Kidney tubule cell (primary cell): Measurements from ENCODE around the gene PDGFA.

Experiments
- DNase-seq: peaks from one replicate; pipeline ENCODE4 v3.0.0-alpha.2; 2018; ENCODE audit warnings: low spot score

PDGFA gene

DNA sequence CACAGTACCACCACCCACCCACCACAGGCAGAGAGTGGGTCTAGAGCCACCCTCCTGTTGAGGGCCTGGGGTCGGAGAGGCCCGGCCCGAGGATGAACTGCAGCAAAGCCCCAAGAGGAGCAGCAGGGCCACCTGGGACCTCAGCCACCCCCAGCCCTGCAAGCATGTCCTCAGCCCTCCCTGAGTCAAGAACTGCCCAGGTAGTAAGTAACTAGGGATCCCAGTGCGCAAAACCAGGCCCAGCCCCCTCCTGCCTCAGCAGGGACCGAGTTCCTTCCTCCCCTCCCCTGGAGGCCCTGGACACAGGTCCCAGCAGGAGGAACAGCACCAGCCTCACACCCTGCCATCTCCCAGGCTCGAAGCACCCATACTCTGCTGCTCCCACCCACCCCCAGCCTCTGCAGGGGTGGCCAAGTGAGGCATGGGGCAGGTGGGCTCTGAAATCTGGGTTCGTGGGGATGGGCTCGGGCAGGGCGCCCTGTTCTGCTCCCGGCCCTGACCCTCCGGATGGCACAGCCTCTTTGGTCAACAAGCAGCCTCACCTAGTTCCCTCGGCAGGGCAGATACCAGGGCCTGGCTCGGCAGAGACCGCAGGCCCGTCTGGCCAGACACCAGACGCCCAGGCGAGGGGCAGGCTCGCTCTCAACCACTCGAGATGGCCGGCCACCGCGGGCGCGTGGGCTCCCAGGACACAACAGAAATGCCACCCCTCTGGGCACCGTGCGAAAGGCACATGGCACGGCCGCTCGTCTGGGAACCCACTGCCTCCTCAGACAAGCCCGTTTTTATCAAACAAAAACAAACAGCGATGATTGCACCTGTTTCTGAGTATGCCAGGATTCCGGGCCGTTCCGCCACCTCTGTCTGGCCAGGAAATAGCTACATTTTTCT, 15.2 kb downstream of the PDGFA start:
- DNase-seq: peak; percentile 24

- DNase-seq: peak; percentile 98
These were observed 16.0 kb downstream of the PDGFA start for GRCh38 chr7:503575-504111.

DNA sequence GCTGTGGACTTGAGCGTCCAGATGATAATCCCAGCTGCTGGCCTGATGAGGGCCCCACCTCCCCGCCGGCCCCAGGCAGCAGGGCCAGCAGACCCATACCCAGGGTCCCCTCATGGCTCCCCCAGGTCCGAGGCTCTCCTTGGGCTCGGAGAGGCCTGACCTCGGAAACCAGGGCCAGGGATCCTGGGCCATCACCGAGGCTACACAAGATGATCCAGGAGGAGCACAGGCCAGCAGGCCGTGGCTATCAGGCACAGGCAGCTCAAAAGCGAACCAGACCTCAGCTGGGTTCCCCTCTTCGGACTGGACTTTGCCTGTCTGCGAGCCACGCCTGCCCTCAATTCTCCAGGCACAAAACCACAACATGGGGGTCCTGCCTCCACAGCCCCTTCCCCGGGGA, 17.4 kb downstream of the PDGFA start:
- DNase-seq: no peak

DNA sequence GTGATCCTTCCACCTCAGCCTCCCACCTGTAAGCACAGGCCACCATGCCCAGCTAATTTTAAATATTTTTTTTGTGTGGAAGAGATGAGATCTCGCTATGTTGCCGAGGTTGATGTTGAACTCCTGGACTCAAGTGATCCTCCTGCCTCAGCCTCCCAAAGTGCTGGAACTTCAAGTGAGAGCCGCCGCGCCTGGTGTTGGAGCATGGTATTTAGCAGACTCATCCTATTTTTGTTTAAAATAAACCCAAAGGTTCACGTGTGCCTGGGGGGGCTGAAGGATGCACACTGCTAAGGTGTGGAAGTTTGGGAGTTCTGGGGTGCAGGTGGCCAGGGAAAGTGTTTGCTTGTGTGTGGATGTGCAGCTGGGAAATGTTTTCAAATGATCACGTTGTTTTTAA, 18.1 kb downstream of the PDGFA start:
- DNase-seq: no peak

GRCh38 chr7:500521-501420, 18.9 kb downstream of the PDGFA start:
- DNase-seq: no peak

DNA sequence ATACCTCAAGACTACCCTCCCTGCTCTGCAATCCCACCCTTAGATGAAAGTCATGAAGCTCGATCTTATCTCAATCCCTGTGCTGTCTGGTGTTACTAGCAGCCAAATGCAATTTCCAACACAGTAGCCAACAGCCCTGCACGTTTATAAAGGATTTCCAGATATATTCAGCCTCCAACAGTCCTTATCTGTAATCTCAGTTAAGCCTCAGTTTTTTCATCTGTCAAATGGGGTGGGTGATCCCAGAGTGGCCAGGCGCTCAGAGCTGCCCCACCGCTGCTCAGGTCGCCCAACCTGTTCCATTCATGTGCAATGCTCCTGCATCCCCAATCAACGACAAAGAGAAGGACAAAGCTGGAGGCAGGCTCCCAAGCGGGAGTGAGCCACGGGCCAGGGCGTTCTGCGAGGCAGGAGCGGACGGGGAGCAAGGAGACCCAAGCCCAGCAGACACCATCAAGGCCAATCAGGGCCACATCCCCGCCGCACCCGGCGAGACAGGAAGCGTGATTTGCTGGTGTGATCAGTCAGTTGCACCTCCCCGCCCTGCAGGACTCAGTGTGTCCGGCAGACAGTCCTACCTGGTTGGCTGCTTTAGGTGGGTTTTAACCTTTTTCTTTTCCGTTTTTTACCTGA, 19.7 kb downstream of the PDGFA start:
- no peak for DNase-seq

DNA sequence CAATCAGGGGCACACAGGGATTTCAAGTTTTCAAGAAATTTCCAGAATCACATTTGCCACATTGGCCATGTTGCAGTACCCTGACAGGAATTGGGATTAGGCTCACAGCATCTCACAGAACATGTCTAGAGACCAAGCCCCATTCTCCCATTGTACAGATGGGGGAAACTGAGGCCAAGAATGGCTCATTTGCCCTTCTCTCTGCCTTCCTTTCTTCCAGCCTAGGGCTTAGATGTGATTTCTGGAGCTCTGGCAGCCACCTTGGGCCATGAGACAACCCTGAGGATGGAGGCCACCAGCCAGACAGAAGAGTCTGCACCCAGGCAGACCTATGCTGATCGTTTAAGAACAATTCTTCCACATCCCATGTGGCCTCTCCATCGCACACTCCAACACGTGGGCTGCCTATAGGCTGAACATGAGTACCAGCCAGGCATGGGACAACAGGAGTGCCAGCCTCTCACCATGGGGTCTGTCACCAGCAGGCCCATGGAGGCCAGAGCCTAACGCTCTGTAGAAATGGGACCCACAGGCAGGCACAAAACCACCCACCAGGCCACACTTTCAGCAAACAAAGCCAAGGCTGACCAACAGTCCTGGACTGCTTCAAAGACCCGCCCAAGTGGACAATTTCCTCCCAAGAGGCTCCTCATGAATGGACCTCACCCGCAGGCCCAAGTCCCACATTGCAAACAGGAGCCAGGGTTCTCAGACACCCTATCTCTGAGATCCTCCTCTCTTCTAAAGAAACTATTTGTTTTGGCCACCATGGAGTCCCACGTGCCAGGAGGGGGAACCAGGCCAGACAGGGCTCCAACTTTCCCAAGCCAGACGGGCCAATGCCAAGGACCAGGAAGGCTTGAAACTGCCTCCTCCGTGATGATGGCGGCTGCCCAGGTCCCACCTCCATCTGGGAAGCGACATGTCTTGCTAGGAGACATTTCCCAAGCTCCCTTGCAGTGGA, 20.7 kb downstream of the PDGFA start:
- no peak for DNase-seq

- no peak for DNase-seq
These were observed 21.5 kb downstream of the PDGFA start for GRCh38 chr7:497946-498655.

GRCh38 chr7:497346-497745, 22.3 kb downstream of the PDGFA start:
- no peak for DNase-seq

DNA sequence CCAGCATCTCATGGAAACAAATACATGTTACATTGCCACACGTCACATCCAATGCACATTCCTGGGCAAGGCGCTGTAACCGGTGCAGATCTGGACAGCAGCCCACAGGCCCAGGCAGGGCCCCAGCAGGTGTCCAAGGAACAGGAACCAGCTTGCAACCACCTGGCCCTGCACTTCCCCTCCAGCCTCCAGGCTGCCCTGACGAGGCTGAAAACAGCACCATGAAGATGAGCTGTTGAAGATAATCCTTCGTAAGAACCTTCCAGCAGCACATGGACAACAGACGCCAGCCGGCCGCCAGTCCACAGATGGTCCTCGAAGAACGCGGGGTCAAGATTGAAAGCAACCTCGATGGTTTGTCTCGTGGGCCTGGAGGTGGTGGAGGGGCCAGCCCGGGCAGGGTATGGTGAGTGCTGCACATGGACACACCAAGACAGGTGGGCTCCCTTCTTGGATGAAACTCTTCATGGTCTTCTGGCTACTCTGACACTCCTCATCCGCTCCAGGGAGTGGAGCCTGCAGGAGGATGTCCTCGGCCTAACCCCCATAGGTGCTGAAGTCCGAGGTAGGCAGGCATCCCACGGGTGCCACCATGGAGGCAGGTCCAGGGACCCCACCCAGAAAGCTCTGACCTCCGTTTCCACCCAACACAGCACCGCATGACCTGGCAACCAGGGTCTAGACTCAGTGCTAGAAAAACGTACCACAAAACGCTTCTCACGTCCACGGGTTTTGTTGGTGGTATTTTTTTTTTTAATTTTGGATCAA, 22.9 kb downstream of the PDGFA start:
- no peak for DNase-seq

DNA sequence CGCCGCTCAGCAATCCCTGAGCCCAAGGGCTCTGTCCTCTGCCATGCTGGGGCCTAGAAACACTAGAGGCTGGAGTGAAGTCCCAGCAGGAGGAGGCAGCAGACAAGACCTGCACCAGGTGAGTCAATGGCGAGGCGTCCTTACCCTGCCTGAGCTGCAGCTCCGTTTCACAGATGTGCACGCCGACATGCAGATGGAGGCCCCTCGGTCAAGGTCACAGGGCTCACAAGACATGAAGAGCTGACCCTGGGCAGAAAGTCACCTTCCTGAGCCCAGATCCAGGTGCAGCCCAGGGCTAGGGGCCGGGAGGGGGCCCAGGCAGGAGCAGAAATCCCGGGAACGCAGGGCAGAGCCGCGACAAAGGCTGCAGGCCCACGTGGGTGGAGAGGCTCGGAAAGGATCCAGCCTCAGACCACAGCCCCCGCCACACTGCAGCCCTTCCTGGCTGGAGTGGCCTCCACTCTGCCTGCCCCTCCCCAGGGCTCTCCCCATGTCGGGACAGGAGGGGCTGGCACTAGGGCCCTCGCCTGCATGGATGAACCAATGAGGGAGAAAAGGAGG, 23.8 kb downstream of the PDGFA start:
- no peak for DNase-seq

- no peak for DNase-seq
These were observed 24.3 kb downstream of the PDGFA start for GRCh38 chr7:495326-495725.

DNA sequence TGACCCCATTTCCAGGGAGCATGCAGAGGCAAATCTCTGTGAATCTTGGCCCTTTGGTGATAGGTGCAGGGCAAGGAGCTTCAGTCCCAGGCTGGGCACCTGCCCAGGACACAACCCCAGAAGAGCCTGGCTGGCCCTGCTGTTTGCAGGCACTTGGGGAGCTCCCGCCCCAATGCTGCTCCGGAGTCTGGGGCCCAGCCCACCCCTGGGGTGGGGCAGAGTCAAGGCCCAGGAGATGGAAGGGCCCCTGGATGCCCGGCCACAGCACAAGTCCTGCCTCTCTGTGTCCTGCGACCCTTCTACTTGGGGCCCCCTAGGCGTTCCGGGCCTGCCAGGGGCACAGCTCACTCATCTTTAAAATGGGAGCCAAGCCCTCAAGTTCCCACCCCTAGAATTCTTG, 24.7 kb downstream of the PDGFA start:
- DNase-seq: no peak

GRCh38 chr7:494259-494687, 25.4 kb downstream of the PDGFA start:
- no peak for DNase-seq

DNA sequence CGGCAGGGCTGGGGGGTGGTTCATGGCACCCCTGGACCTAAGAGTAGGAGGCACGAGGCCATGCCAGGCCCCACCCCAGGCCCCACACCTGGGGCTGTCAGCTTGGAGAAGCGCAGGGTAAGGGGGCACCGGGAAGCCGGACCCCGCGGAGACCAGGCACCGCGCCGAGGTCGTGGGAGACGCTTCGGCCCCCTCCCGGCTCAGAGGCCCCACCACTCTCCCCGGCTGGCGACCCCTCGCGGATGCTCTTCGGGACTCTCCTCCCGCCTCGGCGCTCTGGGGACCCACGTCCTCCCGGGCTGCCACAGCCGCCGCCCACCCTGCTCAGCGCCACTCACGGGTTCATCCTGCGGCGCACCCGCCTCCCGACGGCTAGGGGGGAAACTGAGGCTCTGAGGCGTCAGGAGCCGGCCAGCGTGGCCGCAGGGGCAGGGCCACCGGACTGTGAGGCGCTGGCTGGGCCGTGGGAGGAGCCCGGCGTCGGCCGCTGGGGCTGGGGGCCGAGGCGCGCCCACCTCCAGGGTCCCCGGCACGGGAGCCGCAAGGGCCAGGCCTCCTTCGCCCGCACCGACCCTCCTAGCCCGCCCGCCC, 25.9 kb downstream of the PDGFA start:
- DNase-seq: no peak

- DNase-seq: no peak
These were observed 27.0 kb downstream of the PDGFA start for GRCh38 chr7:492714-493065.

DNA sequence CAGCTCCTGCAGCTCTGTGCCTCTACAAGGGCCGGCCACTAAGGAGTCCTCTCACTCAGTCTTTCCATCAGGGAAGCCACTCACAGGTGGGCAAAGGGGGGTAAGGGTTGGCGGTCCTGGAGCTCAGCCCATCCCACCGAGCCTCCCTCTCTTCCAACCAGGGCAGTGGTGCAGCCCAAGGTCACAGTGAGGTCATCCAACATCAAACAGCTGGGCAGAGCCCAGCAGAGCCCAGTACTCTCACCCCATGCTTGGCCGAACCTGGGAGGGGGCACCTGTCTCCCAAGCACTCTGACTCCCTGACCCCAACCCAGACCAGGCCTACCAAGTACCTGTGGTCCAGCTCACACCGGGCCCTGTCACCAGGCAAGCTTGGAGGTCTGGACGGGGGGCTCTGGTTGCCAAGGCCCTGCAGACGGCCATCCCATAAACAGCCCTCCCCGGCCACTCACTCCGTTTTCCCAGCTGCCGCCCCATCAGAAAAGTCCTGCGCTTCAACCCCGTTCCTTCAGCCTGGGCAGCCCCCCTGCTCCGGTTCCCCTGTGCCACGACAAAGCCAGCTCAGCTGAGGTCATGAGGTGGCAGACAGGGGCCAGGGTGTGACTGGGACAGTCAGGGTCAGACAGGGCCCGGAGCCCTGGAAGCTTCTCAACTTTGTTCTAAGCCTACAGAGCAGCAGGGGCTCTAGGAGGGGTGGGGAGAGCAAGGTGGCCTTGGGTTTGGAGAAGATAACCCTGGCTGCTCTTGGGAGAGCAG, 27.5 kb downstream of the PDGFA start:
- no peak for DNase-seq

GRCh38 chr7:491292-491957, 28.2 kb downstream of the PDGFA start:
- DNase-seq: no peak
